ENCODE results near the gene CHMP3.

Gene CHMP3

GRCh38 chr2:86466306-86466705 lies 96.9 kb downstream of the CHMP3 start:
- DNase-seq (ENCODE audit: low read depth) = no peak

- no peak for DNase-seq (ENCODE audit: low read depth)
Observed at GRCh38 chr2:86464652-86465051, 98.6 kb downstream of the CHMP3 start.

- no peak for DNase-seq (ENCODE audit: low read depth)
Observed at GRCh38 chr2:86461042-86461743, 102.0 kb downstream of the CHMP3 start.

GRCh38 chr2:86455181-86455580 lies 108.1 kb downstream of the CHMP3 start:
- DNase-seq (ENCODE audit: low read depth) = no peak

GRCh38 chr2:86454238-86454637 lies 109.0 kb downstream of the CHMP3 start:
- DNase-seq (ENCODE audit: low read depth) = no peak

GRCh38 chr2:86453836-86454235 lies 109.4 kb downstream of the CHMP3 start:
- DNase-seq (ENCODE audit: low read depth) = no peak

Data from stimulated activated CD4-positive, alpha-beta T cell treated with anti-CD3 and anti-CD28 coated beads, Interleukin-2, amount 100 ng/mL, for 4 hours (primary cell).